Measurements from ENCODE around the gene PCBP3.
"Not testable (repeated sequence)": the region's sequence is repeated elsewhere in the genome, so short reads cannot be mapped to it uniquely, and the experiment has no call there.

PCBP3 gene

GRCh38 chr21:45613396-45613795 is 30.1 kb upstream of the PCBP3 start:
- DNase-seq (ENCODE audit: low read depth in 2 of 2) = no peak

GRCh38 chr21:45613881-45614280 is 29.6 kb upstream of the PCBP3 start:
- DNase-seq (ENCODE audit: low read depth in 2 of 2) = no peak

GRCh38 chr21:45615145-45615711 is 28.3 kb upstream of the PCBP3 start:
- peak; percentile 46 to 76 for DNase-seq (ENCODE audit: low read depth in 2 of 2)

GRCh38 chr21:45617021-45617921 is 26.3 kb upstream of the PCBP3 start:
- DNase-seq (ENCODE audit: low read depth in 2 of 2) = no peak

- no peak for DNase-seq (ENCODE audit: low read depth in 2 of 2)
These were observed 25.2 kb upstream of the PCBP3 start for GRCh38 chr21:45618287-45618686.

- DNase-seq (ENCODE audit: low read depth in 2 of 2) = no peak
These were observed 24.6 kb upstream of the PCBP3 start for GRCh38 chr21:45618846-45619485.

- DNase-seq (ENCODE audit: low read depth in 2 of 2) = no peak
These were observed 23.2 kb upstream of the PCBP3 start for GRCh38 chr21:45620201-45620923.

GRCh38 chr21:45621435-45622331 is 21.8 kb upstream of the PCBP3 start:
- not testable (repeated sequence) for DNase-seq (ENCODE audit: low read depth in 2 of 2)

GRCh38 chr21:45622416-45623097 is 21.0 kb upstream of the PCBP3 start:
- DNase-seq (ENCODE audit: low read depth in 2 of 2) = no peak

GRCh38 chr21:45623436-45623835 is 20.1 kb upstream of the PCBP3 start:
- no peak for DNase-seq (ENCODE audit: low read depth in 2 of 2)

GRCh38 chr21:45626127-45626526 is 17.4 kb upstream of the PCBP3 start:
- DNase-seq (ENCODE audit: low read depth in 2 of 2) = not testable (repeated sequence)

GRCh38 chr21:45629046-45629981 is 14.2 kb upstream of the PCBP3 start:
- no peak for DNase-seq (ENCODE audit: low read depth in 2 of 2)

GRCh38 chr21:45630066-45630694 is 13.3 kb upstream of the PCBP3 start:
- DNase-seq (ENCODE audit: low read depth in 2 of 2) = no peak

- DNase-seq (ENCODE audit: low read depth in 2 of 2) = no peak
These were observed 12.6 kb upstream of the PCBP3 start for GRCh38 chr21:45630876-45631275.

GRCh38 chr21:45631540-45631939 is 12.0 kb upstream of the PCBP3 start:
- no peak for DNase-seq (ENCODE audit: low read depth in 2 of 2)

GRCh38 chr21:45632160-45632559 is 11.4 kb upstream of the PCBP3 start:
- no peak for DNase-seq (ENCODE audit: low read depth in 2 of 2)

GRCh38 chr21:45632637-45633251 is 10.8 kb upstream of the PCBP3 start:
- no peak for DNase-seq (ENCODE audit: low read depth in 2 of 2)

- DNase-seq (ENCODE audit: low read depth in 2 of 2) = no peak
These were observed 8.9 kb upstream of the PCBP3 start for GRCh38 chr21:45634511-45635183.

Data from stimulated activated CD8-positive, alpha-beta memory T cell treated with anti-CD3 and anti-CD28 coated beads, Interleukin-2, amount 100 ng/mL, for 1 hour (primary cell).